ENCODE measurements around the gene BMP7.

The BMP7 gene

DNA sequence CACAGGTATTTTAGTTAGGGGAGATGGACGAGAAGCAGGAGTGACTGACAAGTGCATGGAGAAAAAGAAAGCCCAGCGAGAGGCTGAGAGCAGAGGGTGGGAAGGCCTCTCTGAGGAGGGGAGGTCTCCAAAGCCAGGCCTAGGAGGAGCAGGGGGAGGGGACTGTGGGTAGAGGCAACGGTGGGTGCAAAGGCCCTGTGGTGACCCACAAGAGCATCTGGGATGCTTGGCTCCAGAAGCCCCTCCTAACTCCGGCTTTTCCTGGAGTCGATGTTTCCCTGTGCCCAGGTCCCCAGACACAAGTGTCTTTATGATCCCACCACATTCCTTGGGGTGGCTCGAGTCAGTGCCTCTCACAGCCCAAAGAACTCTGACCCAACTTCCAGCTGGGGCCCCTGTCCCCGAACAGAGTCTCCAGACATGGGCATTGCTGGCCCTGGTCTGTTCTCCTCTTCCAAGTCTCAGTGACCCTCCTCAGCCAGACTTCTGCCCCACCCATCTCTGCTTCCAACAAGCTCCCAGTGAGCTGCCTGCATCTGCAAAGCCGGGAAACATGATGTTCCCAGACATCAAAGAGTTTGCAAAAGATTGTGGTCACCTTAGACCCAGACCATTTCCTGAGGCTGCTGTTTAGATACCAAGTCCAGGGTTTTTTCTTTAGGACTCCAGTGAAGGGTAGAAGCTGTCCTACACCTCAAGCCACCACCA lies 11.1 kb upstream of the BMP7 start:
- H3K4me1 ChIP-seq (ENCODE audit: control insufficient read depth, insufficient read depth, low read length): no peaks in the 10 kb centered on the region
- H3K9me3 ChIP-seq (ENCODE audit: control insufficient read depth, insufficient read depth, low read depth, low read length): no peaks in the 10 kb centered on the region
- ChIA-PET CTCF (interaction anchor here (0.5 to 1.3 kb wide), 2 partner anchors 59 to 186 kb away, joined by 4 read pairs; no protein-coding TSS in a partner anchor), POLR2A (no interaction called here)
- no peak overlapping the region for H3K4me3 ChIP-seq (ENCODE audit: low read depth, low read length)
- H3K36me3 ChIP-seq (ENCODE audit: control insufficient read depth in 2 of 2, insufficient read depth in 1 of 2, low read length in 2 of 2): no peaks in the 10 kb centered on the region
- TF ChIP-seq ZNF623 (tag by site-specific recombination; IDR thresholded peaks at IDR 0.05) (peak; percentile 92), KLF7 (tag by site-specific recombination; IDR thresholded peaks at IDR 0.05; ENCODE audit: borderline replicate concordance) (no peak)
- no peak overlapping the region for H3K27ac ChIP-seq (ENCODE audit: extremely low read depth, low read depth, low read length)

DNA sequence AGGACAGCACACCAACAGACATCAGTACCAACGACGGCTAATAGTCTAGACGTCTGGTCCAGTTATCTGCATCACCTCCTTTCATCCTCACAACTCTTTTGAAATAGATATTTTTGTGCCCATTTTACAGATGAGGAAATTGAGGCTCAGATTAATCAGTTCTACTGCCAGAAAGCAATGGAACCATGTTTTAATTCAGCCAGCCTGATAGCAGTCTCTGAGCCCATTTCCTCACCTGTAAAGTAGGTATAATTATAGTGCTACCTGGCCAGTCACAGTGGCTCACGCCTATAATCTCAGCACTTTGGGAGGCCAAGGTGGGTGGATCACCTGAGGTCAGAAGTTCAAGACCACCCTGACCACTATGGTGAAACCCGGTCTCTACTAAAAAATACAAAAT lies 9.8 kb upstream of the BMP7 start:
- H3K36me3 ChIP-seq (ENCODE audit: control insufficient read depth in 2 of 2, insufficient read depth in 1 of 2, low read length in 2 of 2): no peaks in the 10 kb centered on the region
- no peak overlapping the region for H3K4me3 ChIP-seq (ENCODE audit: low read depth, low read length)
- ChIA-PET CTCF (no interaction called here), POLR2A (no interaction called here)
- no peak overlapping the region for H3K27ac ChIP-seq (ENCODE audit: extremely low read depth, low read depth, low read length)
- TF ChIP-seq, protein P1, sequence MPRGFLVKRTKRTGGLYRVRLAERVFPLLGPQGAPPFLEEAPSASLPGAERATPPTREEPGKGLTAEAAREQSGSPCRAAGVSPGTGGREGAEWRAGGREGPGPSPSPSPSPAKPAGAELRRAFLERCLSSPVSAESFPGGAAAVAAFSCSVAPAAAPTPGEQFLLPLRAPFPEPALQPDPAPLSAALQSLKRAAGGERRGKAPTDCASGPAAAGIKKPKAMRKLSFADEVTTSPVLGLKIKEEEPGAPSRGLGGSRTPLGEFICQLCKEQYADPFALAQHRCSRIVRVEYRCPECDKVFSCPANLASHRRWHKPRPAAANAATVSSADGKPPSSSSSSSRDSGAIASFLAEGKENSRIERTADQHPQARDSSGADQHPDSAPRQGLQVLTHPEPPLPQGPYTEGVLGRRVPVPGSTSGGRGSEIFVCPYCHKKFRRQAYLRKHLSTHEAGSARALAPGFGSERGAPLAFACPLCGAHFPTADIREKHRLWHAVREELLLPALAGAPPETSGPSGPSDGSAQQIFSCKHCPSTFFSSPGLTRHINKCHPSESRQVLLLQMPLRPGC (tag by site-specific recombination; IDR thresholded peaks at IDR 0.05): no peak
- no peak for TF ChIP-seq ZNF16 (tag by site-specific recombination; IDR thresholded peaks at IDR 0.05; ENCODE audit: low read depth)
- no peaks in the 10 kb centered on the region for H3K9me3 ChIP-seq (ENCODE audit: control insufficient read depth, insufficient read depth, low read depth, low read length)
- H3K4me1 ChIP-seq (ENCODE audit: control insufficient read depth, insufficient read depth, low read length): no peaks in the 10 kb centered on the region

DNA sequence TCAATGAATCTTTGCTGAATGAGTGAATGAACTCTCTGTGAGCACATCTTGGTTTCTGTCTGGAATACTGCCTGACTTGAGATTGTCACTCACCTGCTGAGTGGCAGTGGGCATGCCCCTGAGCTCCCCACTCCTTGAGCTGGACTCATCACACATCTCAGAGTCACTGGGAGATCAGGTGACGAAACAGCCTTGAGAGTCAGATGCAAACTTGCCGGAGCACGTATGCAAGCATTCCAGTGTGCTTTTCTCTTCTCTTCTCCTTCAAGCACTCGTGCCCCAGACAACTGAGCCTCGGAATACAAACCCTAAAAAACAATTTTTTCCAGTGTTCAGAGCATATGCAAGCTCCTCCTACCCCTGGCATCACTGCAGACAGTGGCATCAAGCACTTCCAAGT lies 9.4 kb upstream of the BMP7 start:
- TF ChIP-seq, protein P2, sequence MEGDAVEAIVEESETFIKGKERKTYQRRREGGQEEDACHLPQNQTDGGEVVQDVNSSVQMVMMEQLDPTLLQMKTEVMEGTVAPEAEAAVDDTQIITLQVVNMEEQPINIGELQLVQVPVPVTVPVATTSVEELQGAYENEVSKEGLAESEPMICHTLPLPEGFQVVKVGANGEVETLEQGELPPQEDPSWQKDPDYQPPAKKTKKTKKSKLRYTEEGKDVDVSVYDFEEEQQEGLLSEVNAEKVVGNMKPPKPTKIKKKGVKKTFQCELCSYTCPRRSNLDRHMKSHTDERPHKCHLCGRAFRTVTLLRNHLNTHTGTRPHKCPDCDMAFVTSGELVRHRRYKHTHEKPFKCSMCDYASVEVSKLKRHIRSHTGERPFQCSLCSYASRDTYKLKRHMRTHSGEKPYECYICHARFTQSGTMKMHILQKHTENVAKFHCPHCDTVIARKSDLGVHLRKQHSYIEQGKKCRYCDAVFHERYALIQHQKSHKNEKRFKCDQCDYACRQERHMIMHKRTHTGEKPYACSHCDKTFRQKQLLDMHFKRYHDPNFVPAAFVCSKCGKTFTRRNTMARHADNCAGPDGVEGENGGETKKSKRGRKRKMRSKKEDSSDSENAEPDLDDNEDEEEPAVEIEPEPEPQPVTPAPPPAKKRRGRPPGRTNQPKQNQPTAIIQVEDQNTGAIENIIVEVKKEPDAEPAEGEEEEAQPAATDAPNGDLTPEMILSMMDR (tag by site-specific recombination; IDR thresholded peaks at IDR 0.05): no peak
- TF ChIP-seq, protein P3, sequence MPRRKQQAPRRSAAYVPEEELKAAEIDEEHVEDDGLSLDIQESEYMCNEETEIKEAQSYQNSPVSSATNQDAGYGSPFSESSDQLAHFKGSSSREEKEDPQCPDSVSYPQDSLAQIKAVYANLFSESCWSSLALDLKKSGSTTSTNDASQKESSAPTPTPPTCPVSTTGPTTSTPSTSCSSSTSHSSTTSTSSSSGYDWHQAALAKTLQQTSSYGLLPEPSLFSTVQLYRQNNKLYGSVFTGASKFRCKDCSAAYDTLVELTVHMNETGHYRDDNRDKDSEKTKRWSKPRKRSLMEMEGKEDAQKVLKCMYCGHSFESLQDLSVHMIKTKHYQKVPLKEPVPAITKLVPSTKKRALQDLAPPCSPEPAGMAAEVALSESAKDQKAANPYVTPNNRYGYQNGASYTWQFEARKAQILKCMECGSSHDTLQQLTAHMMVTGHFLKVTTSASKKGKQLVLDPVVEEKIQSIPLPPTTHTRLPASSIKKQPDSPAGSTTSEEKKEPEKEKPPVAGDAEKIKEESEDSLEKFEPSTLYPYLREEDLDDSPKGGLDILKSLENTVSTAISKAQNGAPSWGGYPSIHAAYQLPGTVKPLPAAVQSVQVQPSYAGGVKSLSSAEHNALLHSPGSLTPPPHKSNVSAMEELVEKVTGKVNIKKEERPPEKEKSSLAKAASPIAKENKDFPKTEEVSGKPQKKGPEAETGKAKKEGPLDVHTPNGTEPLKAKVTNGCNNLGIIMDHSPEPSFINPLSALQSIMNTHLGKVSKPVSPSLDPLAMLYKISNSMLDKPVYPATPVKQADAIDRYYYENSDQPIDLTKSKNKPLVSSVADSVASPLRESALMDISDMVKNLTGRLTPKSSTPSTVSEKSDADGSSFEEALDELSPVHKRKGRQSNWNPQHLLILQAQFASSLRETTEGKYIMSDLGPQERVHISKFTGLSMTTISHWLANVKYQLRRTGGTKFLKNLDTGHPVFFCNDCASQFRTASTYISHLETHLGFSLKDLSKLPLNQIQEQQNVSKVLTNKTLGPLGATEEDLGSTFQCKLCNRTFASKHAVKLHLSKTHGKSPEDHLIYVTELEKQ (tag by site-specific recombination; IDR thresholded peaks at IDR 0.05; ENCODE audit: borderline replicate concordance): no peak
- TF ChIP-seq ZNF664 (tag by site-specific recombination; IDR thresholded peaks at IDR 0.05) (no peak), ZNF391 (tag by site-specific recombination; IDR thresholded peaks at IDR 0.05; ENCODE audit: borderline replicate concordance, low read depth) (no peak)
- H3K4me1 ChIP-seq (ENCODE audit: control insufficient read depth, insufficient read depth, low read length): no peaks in the 10 kb centered on the region
- no peaks in the 10 kb centered on the region for H3K36me3 ChIP-seq (ENCODE audit: control insufficient read depth in 2 of 2, insufficient read depth in 1 of 2, low read length in 2 of 2)
- no peak overlapping the region for H3K4me3 ChIP-seq (ENCODE audit: low read depth, low read length)
- POLR2A ChIA-PET: no interaction called here
- CTCF ChIA-PET: no interaction called here
- H3K27ac ChIP-seq (ENCODE audit: extremely low read depth, low read depth, low read length): no peak overlapping the region
- H3K9me3 ChIP-seq (ENCODE audit: control insufficient read depth, insufficient read depth, low read depth, low read length): no peaks in the 10 kb centered on the region

DNA sequence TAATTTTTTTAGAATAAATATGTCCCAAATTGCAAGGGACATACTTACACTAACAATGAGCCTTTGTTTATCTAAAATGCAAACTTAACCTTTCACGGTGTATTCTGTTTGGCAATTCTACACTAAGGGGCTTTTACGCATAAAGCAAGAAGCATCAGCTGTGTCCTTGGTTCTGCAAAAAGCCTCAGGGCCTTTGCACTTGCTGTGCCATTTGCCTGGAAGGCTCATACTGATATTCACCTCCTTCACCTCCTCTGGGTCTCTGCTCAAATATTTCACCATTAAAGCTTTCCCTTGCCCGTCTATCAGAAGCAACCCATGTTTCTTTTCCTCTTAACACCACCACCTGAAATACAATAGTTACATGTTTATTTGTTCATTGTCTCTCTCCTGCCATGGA lies 8.9 kb upstream of the BMP7 start:
- ChIA-PET CTCF (no interaction called here), POLR2A (interaction anchor here (0.5 kb wide), 1 partner anchor 10 kb away, joined by 5 read pairs; no protein-coding TSS in a partner anchor)
- Histone ChIP-seq H3K27ac (ENCODE audit: extremely low read depth, low read depth, low read length) (no peak overlapping the region), H3K9me3 (ENCODE audit: control insufficient read depth, insufficient read depth, low read depth, low read length) (no peaks in the 10 kb centered on the region), H3K4me3 (ENCODE audit: low read depth, low read length) (no peak overlapping the region), H3K4me1 (ENCODE audit: control insufficient read depth, insufficient read depth, low read length) (0 out of 2 replicates have a peak, but pooled peaks cover 2% of the 10 kb centered on the region), H3K36me3 (ENCODE audit: control insufficient read depth in 2 of 2, insufficient read depth in 1 of 2, low read length in 2 of 2) (no peaks in the 10 kb centered on the region)
- TF ChIP-seq ZNF174 (tag by site-specific recombination; IDR thresholded peaks at IDR 0.05) (no peak), ZNF623 (tag by site-specific recombination; IDR thresholded peaks at IDR 0.05) (peak; percentile 86)
